Upper lobe of left lung (tissue), 4 donors: ENCODE results near the gene MORN2.

ENCODE experiments used
- POLR2AphosphoS5 ChIP-seq, 2 donors: sonication (generic); formaldehyde crosslinking; IDR thresholded peaks; one replicate each; pipeline ENCODE4 v1.5.1; 2017; ENCODE audit warnings: antibody characterized with exemption in 2 of 2
- TF ChIP-seq, protein P1 (sequence below), 6 experiments: fragments of 450-650 bp in 4 of 6; fragments of 200-600 bp in 2 of 6; sonication (generic) in 2 of 6; IDR thresholded peaks; one replicate each; pipeline ENCODE4 v1.5.1; 2016 to 2019; ENCODE audit warnings: antibody characterized with exemption in 6 of 6

GRCh38 chr2:38887902-38888554 lies 12.3 kb downstream of the MORN2 start:
- TF ChIP-seq, protein P1, sequence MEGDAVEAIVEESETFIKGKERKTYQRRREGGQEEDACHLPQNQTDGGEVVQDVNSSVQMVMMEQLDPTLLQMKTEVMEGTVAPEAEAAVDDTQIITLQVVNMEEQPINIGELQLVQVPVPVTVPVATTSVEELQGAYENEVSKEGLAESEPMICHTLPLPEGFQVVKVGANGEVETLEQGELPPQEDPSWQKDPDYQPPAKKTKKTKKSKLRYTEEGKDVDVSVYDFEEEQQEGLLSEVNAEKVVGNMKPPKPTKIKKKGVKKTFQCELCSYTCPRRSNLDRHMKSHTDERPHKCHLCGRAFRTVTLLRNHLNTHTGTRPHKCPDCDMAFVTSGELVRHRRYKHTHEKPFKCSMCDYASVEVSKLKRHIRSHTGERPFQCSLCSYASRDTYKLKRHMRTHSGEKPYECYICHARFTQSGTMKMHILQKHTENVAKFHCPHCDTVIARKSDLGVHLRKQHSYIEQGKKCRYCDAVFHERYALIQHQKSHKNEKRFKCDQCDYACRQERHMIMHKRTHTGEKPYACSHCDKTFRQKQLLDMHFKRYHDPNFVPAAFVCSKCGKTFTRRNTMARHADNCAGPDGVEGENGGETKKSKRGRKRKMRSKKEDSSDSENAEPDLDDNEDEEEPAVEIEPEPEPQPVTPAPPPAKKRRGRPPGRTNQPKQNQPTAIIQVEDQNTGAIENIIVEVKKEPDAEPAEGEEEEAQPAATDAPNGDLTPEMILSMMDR (IDR thresholded peaks at IDR 0.05): no peak
- no peak for TF ChIP-seq POLR2AphosphoS5 (IDR thresholded peaks at IDR 0.05)
